GM12874 (cell line): ENCODE results near the gene MICAL3.

Source experiments
- CTCF ChIP-seq: IDR thresholded peaks from 2 replicates; pipeline ENCODE4 v1.5.1; 2011; ENCODE audit warnings: low read depth, mild to moderate bottlenecking, control low read depth, low read length, moderate library complexity; ENCODE audit not compliant: insufficient read depth

MICAL3 gene

DNA sequence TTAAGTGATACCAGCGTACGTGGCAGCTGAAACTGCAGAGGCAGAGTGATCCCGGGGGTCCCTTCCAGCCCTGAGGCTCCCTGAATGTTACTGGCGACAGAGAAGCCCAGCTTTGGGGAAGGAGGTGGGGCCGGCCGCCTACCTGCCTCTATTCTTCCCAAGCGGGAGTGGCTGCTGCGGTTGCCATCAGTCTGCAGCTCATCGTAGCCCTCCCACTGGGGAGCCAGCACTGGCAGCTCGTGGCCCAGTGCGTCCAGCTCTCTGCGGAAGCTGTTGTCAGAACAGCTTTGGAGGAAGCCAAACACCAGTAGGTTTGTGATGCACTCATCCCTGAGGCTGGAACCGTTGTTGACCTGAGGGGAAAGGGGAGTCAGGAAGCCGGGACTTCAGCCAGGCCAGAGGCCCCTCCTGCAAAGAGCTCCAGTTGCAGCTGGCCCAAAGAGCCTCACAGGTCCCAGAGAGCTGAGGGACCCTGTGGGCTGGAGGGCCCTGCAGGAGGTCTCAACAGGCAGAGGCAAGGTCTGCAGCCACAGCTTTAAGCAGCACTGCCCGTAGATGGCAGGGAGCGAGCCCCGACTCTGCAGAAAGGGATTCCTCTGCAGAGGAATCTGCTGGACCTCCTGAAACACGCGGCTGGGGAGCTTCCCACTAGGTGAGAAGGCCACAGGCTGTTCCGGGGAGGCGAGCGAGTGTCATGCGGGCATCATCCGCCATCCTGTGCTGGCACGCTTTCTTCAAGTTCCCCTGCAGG is 280.5 kb downstream of the MICAL3 start:
- TF ChIP-seq CTCF = no peak

DNA sequence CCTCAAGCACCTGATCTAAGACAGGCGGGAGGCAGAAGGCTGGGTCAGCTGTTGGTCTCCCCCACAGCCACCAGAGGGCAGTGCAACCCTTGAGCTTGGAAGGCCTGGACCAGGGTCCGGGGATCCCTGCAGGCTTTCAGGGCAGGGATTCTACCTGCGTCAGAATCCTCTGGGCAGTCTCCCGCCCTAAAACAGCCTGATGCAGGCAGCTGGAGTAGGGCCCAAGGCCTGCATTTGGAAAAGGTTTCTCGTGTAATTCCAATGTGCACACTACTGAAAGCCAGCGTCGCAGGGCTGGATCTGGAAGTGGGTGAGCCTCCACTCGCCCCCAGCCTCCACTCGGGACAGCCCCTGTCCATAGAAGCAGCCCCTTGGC is 281.8 kb downstream of the MICAL3 start:
- TF ChIP-seq CTCF = peak; percentile 90

GRCh38 chr22:17741866-17742526 is 282.4 kb downstream of the MICAL3 start:
- no peak for TF ChIP-seq CTCF

- TF ChIP-seq CTCF = no peak
These were observed 285.0 kb downstream of the MICAL3 start for GRCh38 chr22:17739196-17739975.

DNA sequence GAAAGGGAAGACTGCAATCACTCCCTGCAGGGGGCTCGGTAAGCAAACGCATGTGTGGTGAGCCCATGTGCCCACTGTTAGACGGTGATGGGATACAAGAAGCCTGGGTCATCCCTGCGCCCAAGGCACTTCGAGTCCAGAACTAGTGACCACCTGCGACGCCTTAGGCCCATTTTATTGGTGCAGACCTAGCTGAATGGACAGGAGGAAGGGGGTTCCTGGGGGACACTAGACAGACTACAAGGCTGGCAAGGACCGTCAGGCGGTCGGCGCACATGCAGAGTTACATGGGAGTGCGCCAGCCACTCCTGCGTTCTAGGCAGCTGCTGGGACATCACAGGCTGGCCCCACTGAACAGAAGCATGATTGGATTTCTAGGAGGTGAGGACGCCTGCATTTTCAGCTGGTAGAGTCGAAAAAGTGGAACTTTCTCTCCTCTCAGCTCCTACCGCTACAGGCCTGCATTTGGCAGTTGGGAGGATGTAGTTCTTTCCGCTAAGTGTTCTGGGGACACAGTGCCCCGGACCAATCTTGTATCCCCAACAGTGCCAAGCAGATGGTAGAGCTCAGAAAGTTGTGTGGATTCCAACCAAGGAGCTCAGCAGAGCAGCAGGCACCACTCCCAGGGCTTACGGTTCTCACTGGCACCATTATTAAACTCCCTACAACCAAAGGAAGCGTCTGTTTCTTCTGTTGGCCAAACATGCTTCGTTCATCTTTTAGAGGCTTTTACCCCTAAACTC is 285.8 kb downstream of the MICAL3 start:
- TF ChIP-seq CTCF = no peak
